Liver (tissue), 9 donors: ENCODE measurements around the gene TRAPPC3. TPM values are rescaled to one million over a fixed set of nuclear protein-coding genes. Genes with fewer than 3 reads are reported as not detected.

ENCODE experiments used
- DNase-seq: peaks from one replicate; pipeline ENCODE4 v3.0.0-alpha.2; 2017; ENCODE audit warnings: low spot score
- H3K27ac ChIP-seq, 2 donors: one replicate each; pipeline ENCODE4 v1.7.0; 2013; ENCODE audit warnings: inconsistent platforms in 2 of 2, low read length in 2 of 2, control low read depth in 1 of 2, low read depth in 1 of 2, mild to moderate bottlenecking in 1 of 2
- H3K27me3 ChIP-seq, 4 donors: one replicate each; pipeline versions ENCODE4 v1.6.1 to v1.7.0; 2013; ENCODE audit warnings: low read length in 3 of 4, inconsistent platforms in 1 of 4, mild to moderate bottlenecking in 1 of 4, moderate library complexity in 1 of 4; ENCODE audit not compliant: control insufficient read depth in 4 of 4, insufficient read depth in 4 of 4
- H3K36me3 ChIP-seq, 4 donors: one replicate each; pipeline versions ENCODE4 v1.6.1 to v1.7.0; 2013; ENCODE audit warnings: low read length in 3 of 4, mild to moderate bottlenecking in 3 of 4, low read depth in 1 of 4, moderate library complexity in 1 of 4; ENCODE audit not compliant: control insufficient read depth in 4 of 4, insufficient read depth in 3 of 4
- H3K4me1 ChIP-seq, 4 donors: one replicate each; pipeline versions ENCODE4 v1.6.1 to v1.7.0; 2013; ENCODE audit warnings: low read length in 3 of 4, mild to moderate bottlenecking in 3 of 4, moderate library complexity in 1 of 4; ENCODE audit not compliant: control insufficient read depth in 4 of 4, insufficient read depth in 4 of 4
- H3K4me3 ChIP-seq, 3 donors: one replicate each; pipeline versions ENCODE4 v1.6.1 to v1.7.0; 2013; ENCODE audit warnings: low read length in 3 of 3, control low read depth in 1 of 3, low read depth in 1 of 3, mild to moderate bottlenecking in 1 of 3
- H3K9ac ChIP-seq, 2 donors: one replicate each; pipeline ENCODE4 v1.7.0; 2013; ENCODE audit warnings: low read length in 2 of 2, mild to moderate bottlenecking in 2 of 2, moderate library complexity in 2 of 2, control low read depth in 1 of 2, low read depth in 1 of 2
- H3K9me3 ChIP-seq, 4 donors: one replicate each; pipeline versions ENCODE4 v1.6.1 to v1.7.0; 2013; ENCODE audit warnings: low read length in 3 of 4; ENCODE audit not compliant: control insufficient read depth in 4 of 4
- ATF3 ChIP-seq: IDR thresholded peaks from 2 replicates; pipeline ENCODE4 v1.6.1; 2016; ENCODE audit warnings: antibody characterized with exemption
- CTCF ChIP-seq: fragments of 150-350 bp; IDR thresholded peaks from 2 replicates; pipeline ENCODE4 v1.5.1; 2017; ENCODE audit warnings: improper control_type of control experiment, low read depth, low read length; ENCODE audit not compliant: missing input control
- EGR1 ChIP-seq, 2 donors: IDR thresholded peaks; 2 replicates each; pipeline ENCODE4 v1.6.1; 2016 to 2018; ENCODE audit warnings: antibody characterized with exemption in 2 of 2, low read depth in 2 of 2
- FOXA1 ChIP-seq: IDR thresholded peaks from 2 replicates; pipeline ENCODE4 v1.6.1; 2016; ENCODE audit warnings: antibody characterized with exemption
- FOXA2 ChIP-seq: IDR thresholded peaks from 2 replicates; pipeline ENCODE4 v1.6.1; 2016; ENCODE audit warnings: antibody characterized with exemption
- GABPA ChIP-seq, 2 donors: IDR thresholded peaks in 1 of 2; conservative IDR thresholded peaks in 1 of 2; 2 replicates each; pipeline ENCODE4 v1.6.1; 2016; ENCODE audit warnings: antibody characterized with exemption in 2 of 2, mild to moderate bottlenecking in 1 of 2, moderate library complexity in 1 of 2
- HNF4A ChIP-seq, 2 donors: conservative IDR thresholded peaks; 2 replicates each; pipeline ENCODE4 v1.6.1; 2016; ENCODE audit warnings: antibody characterized with exemption in 2 of 2, mild to moderate bottlenecking in 2 of 2
- HNF4G ChIP-seq: IDR thresholded peaks from 2 replicates; pipeline ENCODE4 v1.6.1; 2016; ENCODE audit warnings: antibody characterized with exemption
- JUND ChIP-seq, 2 donors: IDR thresholded peaks; 2 replicates each; pipeline ENCODE4 v1.6.1; 2016; ENCODE audit warnings: antibody characterized with exemption in 2 of 2
- MAX ChIP-seq: IDR thresholded peaks from 2 replicates; pipeline ENCODE4 v1.6.1; 2016; ENCODE audit warnings: antibody characterized with exemption
- NR2F2 ChIP-seq: IDR thresholded peaks from 2 replicates; pipeline ENCODE4 v1.6.1; 2016; ENCODE audit warnings: antibody characterized with exemption
- RAD21 ChIP-seq, 2 donors: IDR thresholded peaks; 2 replicates each; pipeline ENCODE4 v1.6.1; 2016; ENCODE audit warnings: antibody characterized with exemption in 2 of 2, mild to moderate bottlenecking in 2 of 2
- REST ChIP-seq: IDR thresholded peaks from 2 replicates; pipeline ENCODE4 v1.6.1; 2016; ENCODE audit warnings: antibody characterized with exemption, mild to moderate bottlenecking
- RXRA ChIP-seq, 2 donors: IDR thresholded peaks; 2 replicates each; pipeline ENCODE4 v1.6.1; 2017 to 2018; ENCODE audit warnings: antibody characterized with exemption in 2 of 2, mild to moderate bottlenecking in 1 of 2
- SP1 ChIP-seq: IDR thresholded peaks from 2 replicates; pipeline ENCODE4 v1.6.1; 2018; ENCODE audit warnings: antibody characterized with exemption, mild to moderate bottlenecking
- TAF1 ChIP-seq: conservative IDR thresholded peaks from 2 replicates; pipeline ENCODE4 v1.6.1; 2016; ENCODE audit warnings: antibody characterized with exemption, mild to moderate bottlenecking
- YY1 ChIP-seq: IDR thresholded peaks from 2 replicates; pipeline ENCODE4 v1.6.1; 2016; ENCODE audit warnings: antibody characterized with exemption, mild to moderate bottlenecking
- ZBTB33 ChIP-seq: IDR thresholded peaks from 2 replicates; pipeline ENCODE4 v1.6.1; 2016; ENCODE audit warnings: antibody characterized with exemption
- WGBS: extraction: QIAGEN DNeasy Blood & Tissue Kit; methylation state at CpG from one replicate; pipeline ENCODE4 v1.1.7; 2013; 5-methylcytosine and 5-hydroxymethylcytosine counted together
- polyA plus RNA-seq, 2 donors: library from polyadenylated mRNA; stranded (reverse) in 1 of 2; unstranded in 1 of 2; fragments of 200-250 nt in 1 of 2; fragments of >200 nt in 1 of 2; fragmentation: Nextera tagmentation in 1 of 2; extraction: Ambion mirVana in 1 of 2; gene quantifications; one replicate each; pipeline versions ENCODE4 v1.2.1 to v1.2.3, GENCODE V29; 2013 to 2015
- total RNA-seq, 2 donors: library from RNA; depleted of rRNA; stranded (reverse); fragments of >200 nt; gene quantifications; one replicate each; pipeline ENCODE4 v1.2.3, GENCODE V29; 2014
- donor health status: healthy.
- donor health status: healthy.
- donor health status: healthy.
- donor health status: healthy.
- donor health status: healthy.

The TRAPPC3 gene
- total and polyA plus RNA-seq, 4 donors: 24.2 to 56.1 (median 30.4) TPM

GRCh38 chr1:36150296-36151133 lies 1.2 kb upstream of the TRAPPC3 start:
- Histone ChIP-seq H3K9me3 (no peaks in the 10 kb centered on the region), H3K4me1 (peaks cover 3 to 45% (median 35%) of the 10 kb centered on the region in 4 donors), H3K27ac (peak overlapping the region; percentile 69 to 76), H3K9ac (peak overlapping the region in 1 of 2 donors; percentile 26), H3K4me3 (no peak overlapping the region), H3K36me3 (peaks cover 0 to under 1% (median 0%) of the 10 kb centered on the region in 4 donors), H3K27me3 (no peaks in the 10 kb centered on the region)
- 21% methylated on average over 12 of the region's 12 CpGs for WGBS
- peak; percentile 82 for DNase-seq
- TF ChIP-seq HNF4G: no peak
- peak; percentile 57 to 72 for TF ChIP-seq RAD21 (IDR thresholded peaks at IDR 0.05)
- peak; percentile 64 to 79 for TF ChIP-seq JUND (IDR thresholded peaks at IDR 0.05)
- TF ChIP-seq EGR1 (IDR thresholded peaks at IDR 0.05; ENCODE audit: low read depth in 2 of 2): no peak
- peak; percentile 67 for TF ChIP-seq YY1
- peak; percentile 16 for TF ChIP-seq FOXA2
- TF ChIP-seq GABPA (IDR thresholded peaks at IDR 0.05 in 1 of 2, conservative IDR thresholded peaks at IDR 0.05 in 1 of 2): no peak
- TF ChIP-seq HNF4A (conservative IDR thresholded peaks at IDR 0.05): peak; percentile 12 to 41
- peak; percentile 30 for TF ChIP-seq NR2F2
- peak; percentile 68 to 79 for TF ChIP-seq RXRA (IDR thresholded peaks at IDR 0.05)
- TF ChIP-seq FOXA1: no peak
- TF ChIP-seq REST: peak; percentile 87
- TF ChIP-seq MAX: no peak
- TF ChIP-seq TAF1: peak; percentile 61
- TF ChIP-seq CTCF: no peak
- TF ChIP-seq ZBTB33: no peak
- TF ChIP-seq ATF3: no peak
- peak; percentile 85 for TF ChIP-seq SP1
